Stimulated activated effector memory CD8-positive, alpha-beta T cell treated with anti-CD3 and anti-CD28 coated beads, Interleukin-12 subunit alpha, Interleukin-12 subunit beta, amount 100 ng/mL, for 72 hours (primary cell): ENCODE results near the gene EMILIN1.

Experiments used
- ATAC-seq: fragments of 150-1000 bp; cut with Tn5 transposase; 2 replicates; pipeline ENCODE4 v1.10.0; 2021
- DNase-seq, 2 donors: peaks; one replicate each; pipeline ENCODE4 v3.0.0; 2021 to 2022; ENCODE audit warnings: low spot score in 2 of 2
- H3K27ac Mint-ChIP-seq: one replicate; pipeline ENCODE4 v1.8.0; 2022; ENCODE audit warnings: mild to moderate bottlenecking, mixed read lengths
- H3K36me3 Mint-ChIP-seq: one replicate; pipeline ENCODE4 v1.8.0; 2022; ENCODE audit warnings: mild to moderate bottlenecking, mixed read lengths
- H3K4me1 Mint-ChIP-seq: one replicate; pipeline ENCODE4 v1.8.0; 2022; ENCODE audit warnings: mixed read lengths
- H3K4me3 Mint-ChIP-seq: one replicate; pipeline ENCODE4 v1.8.0; 2022; ENCODE audit warnings: mild to moderate bottlenecking, mixed read lengths
- H3K9me3 Mint-ChIP-seq: one replicate; pipeline ENCODE4 v1.8.0; 2022; ENCODE audit warnings: mixed read lengths

Gene EMILIN1

GRCh38 chr2:27131429-27131828 is 53.0 kb downstream of the EMILIN1 start:
- Mint-ChIP-seq H3K4me1 (peaks cover 22% of the 10 kb centered on the region), H3K36me3 (peaks cover 46% of the 10 kb centered on the region), H3K4me3 (no peak overlapping the region), H3K27ac (peak overlapping the region; percentile 97), H3K9me3 (no peaks in the 10 kb centered on the region)
- no peak for ATAC-seq
- no peak for DNase-seq

GRCh38 chr2:27133195-27133875 is 54.9 kb downstream of the EMILIN1 start:
- H3K36me3 Mint-ChIP-seq = peaks cover 46% of the 10 kb centered on the region
- peak overlapping the region; percentile 84 for H3K4me3 Mint-ChIP-seq
- peak in 1 of 2 donors; percentile 62 for DNase-seq
- peaks cover 22% of the 10 kb centered on the region for H3K4me1 Mint-ChIP-seq
- H3K27ac Mint-ChIP-seq = peak overlapping the region; percentile 97
- peak; percentile 23 for ATAC-seq
- H3K9me3 Mint-ChIP-seq = no peaks in the 10 kb centered on the region

GRCh38 chr2:27133905-27134780 is 55.7 kb downstream of the EMILIN1 start, which contains the start of gene PREB:
Gene PREB, minus strand, starts transcription at chr2:27134636. Its CDS starts 215 bp downstream, at chr2:27134421.
- H3K4me1 Mint-ChIP-seq = peaks cover 22% of the 10 kb centered on the region
- peak; percentile 99 for DNase-seq
- peak within 1 kb of the TSS; percentile 97 for H3K27ac Mint-ChIP-seq
- peak within 1 kb of the TSS; percentile 84 for H3K4me3 Mint-ChIP-seq
- ATAC-seq = peak; percentile 92
- H3K9me3 Mint-ChIP-seq = no peaks in the 10 kb centered on the region
- H3K36me3 Mint-ChIP-seq = peaks cover 46% of the 10 kb centered on the region

- DNase-seq (no peak), ATAC-seq (no peak)
- peaks cover 22% of the 10 kb centered on the region for H3K4me1 Mint-ChIP-seq
- H3K27ac Mint-ChIP-seq = peak overlapping the region; percentile 97
- peaks cover 38% of the 10 kb centered on the region for H3K36me3 Mint-ChIP-seq
- peak overlapping the region; percentile 84 for H3K4me3 Mint-ChIP-seq
- no peaks in the 10 kb centered on the region for H3K9me3 Mint-ChIP-seq
Measured at GRCh38 chr2:27134781-27135477, 56.5 kb downstream of the EMILIN1 start.

GRCh38 chr2:27135478-27135955 is 57.1 kb downstream of the EMILIN1 start:
- DNase-seq = no peak
- Mint-ChIP-seq H3K9me3 (no peaks in the 10 kb centered on the region), H3K4me1 (peaks cover 22% of the 10 kb centered on the region), H3K4me3 (peak overlapping the region; percentile 84), H3K36me3 (peaks cover 37% of the 10 kb centered on the region), H3K27ac (peak overlapping the region; percentile 97)
- no peak for ATAC-seq
